ENCODE data around the gene RALGAPA2.

The RALGAPA2 gene

GRCh38 chr20:20440481-20440880, 272.0 kb downstream of the RALGAPA2 start:
- Mint-ChIP-seq H3K27ac (no peak overlapping the region), H3K27me3 (no peaks in the 10 kb centered on the region), H3K36me3 (peaks cover 5% of the 10 kb centered on the region), H3K4me1 (peaks cover 3% of the 10 kb centered on the region), H3K9me3 (no peaks in the 10 kb centered on the region), H3K4me3 (no peak overlapping the region)
- no peak for DNase-seq
- CTCF ChIA-PET = no interaction called here

DNA sequence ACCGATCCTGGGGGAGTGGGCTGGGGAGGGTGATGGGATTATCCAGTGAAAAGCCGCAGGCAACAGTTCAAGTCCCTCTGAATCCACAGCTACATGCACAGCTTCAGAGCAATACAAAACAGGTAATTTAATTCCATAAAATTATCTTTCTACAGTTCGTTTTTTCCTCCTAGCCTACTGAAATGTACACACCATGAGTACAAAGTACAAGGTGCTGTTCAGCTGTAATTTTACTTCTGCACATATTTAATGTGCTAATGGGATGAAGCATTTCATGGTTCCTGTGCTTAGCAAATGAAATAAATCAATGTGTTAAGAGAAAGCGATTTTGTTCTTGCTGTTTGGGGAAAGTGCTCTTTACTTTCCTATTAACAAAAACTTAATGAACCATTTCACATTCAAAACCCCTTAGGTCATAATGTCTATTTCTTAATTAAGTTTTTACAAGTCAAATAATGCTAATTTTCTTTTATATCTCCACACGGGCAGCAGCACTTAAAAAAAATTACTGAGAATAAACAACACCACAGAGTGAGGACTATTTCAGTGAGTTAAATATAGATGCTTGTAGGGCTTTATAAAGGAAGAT, 272.7 kb downstream of the RALGAPA2 start:
- Mint-ChIP-seq H3K4me3 (no peak overlapping the region), H3K9me3 (no peaks in the 10 kb centered on the region), H3K36me3 (peaks cover 5% of the 10 kb centered on the region), H3K27me3 (no peaks in the 10 kb centered on the region), H3K4me1 (peaks cover 3% of the 10 kb centered on the region), H3K27ac (no peak overlapping the region)
- DNase-seq = no peak
- CTCF ChIA-PET = no interaction called here

DNA sequence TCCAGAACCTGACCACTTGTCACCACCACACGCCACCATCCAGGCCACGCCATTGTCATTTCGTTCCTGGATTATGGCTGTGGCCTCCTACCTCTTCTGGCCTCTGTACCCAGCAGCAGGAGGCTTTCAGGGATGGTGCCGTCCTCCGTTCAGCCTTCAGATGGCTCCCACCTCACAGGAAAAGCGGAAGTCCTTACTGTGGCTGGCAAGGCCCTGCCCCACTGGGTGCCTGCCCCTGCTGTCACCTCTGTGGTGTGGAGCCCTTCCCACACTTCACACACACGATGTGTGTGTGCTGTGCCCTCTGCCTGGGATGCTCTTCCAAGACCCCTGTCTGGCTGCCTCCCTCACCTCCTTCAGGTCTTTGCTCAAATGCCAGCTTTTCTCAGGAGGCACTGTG, 275.1 kb downstream of the RALGAPA2 start:
- H3K4me1 Mint-ChIP-seq = no peaks in the 10 kb centered on the region
- no peaks in the 10 kb centered on the region for H3K27me3 Mint-ChIP-seq
- DNase-seq = no peak
- no peak overlapping the region for H3K4me3 Mint-ChIP-seq
- H3K27ac Mint-ChIP-seq = no peak overlapping the region
- H3K36me3 Mint-ChIP-seq = peaks cover 5% of the 10 kb centered on the region
- CTCF ChIA-PET = no interaction called here
- no peaks in the 10 kb centered on the region for H3K9me3 Mint-ChIP-seq

DNA sequence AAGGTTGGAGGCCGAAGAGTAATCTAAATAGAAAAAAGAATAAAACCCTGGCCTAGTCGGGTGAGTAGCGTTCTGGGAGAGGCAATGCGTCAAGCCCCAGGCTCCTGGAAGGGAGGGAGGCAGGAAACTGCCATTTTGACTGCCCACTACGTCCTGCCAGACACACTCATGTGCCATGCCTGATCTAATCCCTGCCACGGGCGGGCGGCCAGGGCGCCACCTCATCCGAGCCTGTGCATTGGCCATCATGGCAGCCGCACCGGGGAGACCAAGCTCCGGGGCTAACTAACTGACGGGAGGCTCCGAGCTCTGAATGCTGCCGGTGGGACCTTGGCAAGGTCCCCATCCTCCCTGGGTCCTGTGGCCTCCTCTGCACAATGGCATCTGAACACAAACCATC, 275.8 kb downstream of the RALGAPA2 start:
- no peaks in the 10 kb centered on the region for H3K4me1 Mint-ChIP-seq
- no peak for DNase-seq
- no peak overlapping the region for H3K27ac Mint-ChIP-seq
- no peaks in the 10 kb centered on the region for H3K9me3 Mint-ChIP-seq
- CTCF ChIA-PET = no interaction called here
- H3K4me3 Mint-ChIP-seq = no peak overlapping the region
- peaks cover 5% of the 10 kb centered on the region for H3K36me3 Mint-ChIP-seq
- no peaks in the 10 kb centered on the region for H3K27me3 Mint-ChIP-seq

GRCh38 chr20:20435453-20435852, 277.0 kb downstream of the RALGAPA2 start:
- DNase-seq = no peak
- Mint-ChIP-seq H3K27ac (no peak overlapping the region), H3K4me3 (no peak overlapping the region), H3K27me3 (no peaks in the 10 kb centered on the region), H3K36me3 (peaks cover 3% of the 10 kb centered on the region), H3K4me1 (no peaks in the 10 kb centered on the region), H3K9me3 (no peaks in the 10 kb centered on the region)
- CTCF ChIA-PET = no interaction called here

- H3K36me3 Mint-ChIP-seq = peaks cover 3% of the 10 kb centered on the region
- no peak overlapping the region for H3K27ac Mint-ChIP-seq
- H3K27me3 Mint-ChIP-seq = no peaks in the 10 kb centered on the region
- CTCF ChIA-PET = no interaction called here
- H3K9me3 Mint-ChIP-seq = no peaks in the 10 kb centered on the region
- H3K4me3 Mint-ChIP-seq = no peak overlapping the region
- no peaks in the 10 kb centered on the region for H3K4me1 Mint-ChIP-seq
- DNase-seq = no peak
These were observed 279.7 kb downstream of the RALGAPA2 start for GRCh38 chr20:20432618-20433286.

GRCh38 chr20:20430066-20430465, 282.4 kb downstream of the RALGAPA2 start:
- Mint-ChIP-seq H3K27me3 (no peaks in the 10 kb centered on the region), H3K36me3 (no peaks in the 10 kb centered on the region), H3K4me3 (no peak overlapping the region), H3K4me1 (no peaks in the 10 kb centered on the region), H3K27ac (no peak overlapping the region), H3K9me3 (no peaks in the 10 kb centered on the region)
- no peak for DNase-seq
- CTCF ChIA-PET = no interaction called here

- no peaks in the 10 kb centered on the region for H3K9me3 Mint-ChIP-seq
- H3K27ac Mint-ChIP-seq = no peak overlapping the region
- H3K36me3 Mint-ChIP-seq = no peaks in the 10 kb centered on the region
- CTCF ChIA-PET = no interaction called here
- no peaks in the 10 kb centered on the region for H3K4me1 Mint-ChIP-seq
- no peak overlapping the region for H3K4me3 Mint-ChIP-seq
- no peak for DNase-seq
- no peaks in the 10 kb centered on the region for H3K27me3 Mint-ChIP-seq
These were observed 284.4 kb downstream of the RALGAPA2 start for GRCh38 chr20:20428067-20428466.

- no peaks in the 10 kb centered on the region for H3K9me3 Mint-ChIP-seq
- H3K4me3 Mint-ChIP-seq = no peak overlapping the region
- H3K36me3 Mint-ChIP-seq = no peaks in the 10 kb centered on the region
- DNase-seq = no peak
- H3K27me3 Mint-ChIP-seq = no peaks in the 10 kb centered on the region
- no peaks in the 10 kb centered on the region for H3K4me1 Mint-ChIP-seq
- H3K27ac Mint-ChIP-seq = no peak overlapping the region
- CTCF ChIA-PET = no interaction called here
These were observed 285.1 kb downstream of the RALGAPA2 start for GRCh38 chr20:20427227-20427864.

GRCh38 chr20:20426655-20426907, 285.9 kb downstream of the RALGAPA2 start:
- Mint-ChIP-seq H3K27ac (no peak overlapping the region), H3K4me3 (no peak overlapping the region), H3K27me3 (no peaks in the 10 kb centered on the region), H3K36me3 (no peaks in the 10 kb centered on the region), H3K9me3 (no peaks in the 10 kb centered on the region), H3K4me1 (no peaks in the 10 kb centered on the region)
- no peak for DNase-seq
- CTCF ChIA-PET = no interaction called here

DNA sequence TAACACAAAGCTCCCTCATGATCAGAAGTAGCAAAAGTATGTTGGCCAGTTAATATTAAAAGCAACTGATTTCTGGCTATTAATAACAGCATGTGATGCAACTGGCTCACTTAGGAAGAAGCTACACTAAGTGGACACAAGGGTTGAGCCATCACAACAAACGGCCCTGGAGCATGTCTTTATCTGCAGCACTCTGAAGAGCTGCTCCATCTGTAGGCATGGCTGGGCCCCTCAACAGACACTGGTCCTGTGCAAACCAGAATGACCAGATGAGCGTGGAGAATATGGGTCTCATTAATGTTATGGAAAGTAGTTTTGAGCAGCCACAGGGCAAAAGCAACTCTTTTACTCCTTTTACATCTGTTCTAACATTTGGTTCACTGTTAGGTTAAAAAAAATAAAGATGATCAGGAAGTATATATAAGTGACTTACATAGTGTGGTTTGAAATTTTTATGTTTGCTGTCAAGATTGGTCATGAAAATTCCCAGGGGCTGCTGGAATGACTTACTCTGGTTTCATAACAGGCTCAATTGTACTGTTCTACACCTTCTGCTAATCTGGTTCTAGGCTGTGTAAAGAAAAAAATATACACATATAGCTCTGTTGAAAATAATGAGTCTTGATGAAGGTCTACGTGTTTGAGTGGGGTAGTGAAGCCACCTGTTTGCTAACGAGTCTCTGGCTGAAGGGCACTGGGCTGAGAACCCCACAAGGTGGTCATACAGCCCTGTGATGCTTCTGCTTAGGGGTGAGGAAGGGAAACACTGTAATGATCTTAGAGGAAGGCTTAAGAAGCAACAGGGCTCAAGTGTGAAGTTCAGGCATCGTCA, 286.4 kb downstream of the RALGAPA2 start:
- Mint-ChIP-seq H3K9me3 (no peaks in the 10 kb centered on the region), H3K27me3 (no peaks in the 10 kb centered on the region), H3K36me3 (no peaks in the 10 kb centered on the region), H3K4me3 (no peak overlapping the region), H3K27ac (no peak overlapping the region), H3K4me1 (no peaks in the 10 kb centered on the region)
- CTCF ChIA-PET = interaction anchor here (1.2 kb wide), 1 partner anchor 10 kb away, joined by 6 read pairs; no protein-coding TSS in a partner anchor
- no peak for DNase-seq

DNA sequence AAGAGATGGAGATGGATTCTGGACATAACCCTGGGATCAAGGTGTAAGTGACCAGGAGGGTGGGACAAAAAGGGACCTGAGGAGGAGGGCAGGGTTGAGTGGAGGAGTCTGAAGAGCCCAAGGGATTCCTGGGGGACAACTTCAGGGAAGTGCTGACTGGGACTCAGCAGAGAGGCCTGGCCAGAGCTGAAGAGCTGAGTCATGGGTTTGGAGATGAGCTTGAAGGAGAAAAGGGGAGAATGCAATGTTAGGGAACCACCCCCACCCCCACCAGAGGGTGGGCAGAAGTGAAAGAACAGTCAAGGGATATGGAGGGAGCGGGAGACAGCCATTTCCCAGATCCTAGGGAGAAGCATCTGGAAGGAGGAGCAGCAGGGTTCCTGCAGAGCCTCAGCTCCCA, 289.3 kb downstream of the RALGAPA2 start:
- Mint-ChIP-seq H3K27me3 (no peaks in the 10 kb centered on the region), H3K4me3 (no peak overlapping the region), H3K4me1 (no peaks in the 10 kb centered on the region), H3K9me3 (no peaks in the 10 kb centered on the region), H3K27ac (no peak overlapping the region), H3K36me3 (no peaks in the 10 kb centered on the region)
- no peak for DNase-seq
- CTCF ChIA-PET = no interaction called here

DNA sequence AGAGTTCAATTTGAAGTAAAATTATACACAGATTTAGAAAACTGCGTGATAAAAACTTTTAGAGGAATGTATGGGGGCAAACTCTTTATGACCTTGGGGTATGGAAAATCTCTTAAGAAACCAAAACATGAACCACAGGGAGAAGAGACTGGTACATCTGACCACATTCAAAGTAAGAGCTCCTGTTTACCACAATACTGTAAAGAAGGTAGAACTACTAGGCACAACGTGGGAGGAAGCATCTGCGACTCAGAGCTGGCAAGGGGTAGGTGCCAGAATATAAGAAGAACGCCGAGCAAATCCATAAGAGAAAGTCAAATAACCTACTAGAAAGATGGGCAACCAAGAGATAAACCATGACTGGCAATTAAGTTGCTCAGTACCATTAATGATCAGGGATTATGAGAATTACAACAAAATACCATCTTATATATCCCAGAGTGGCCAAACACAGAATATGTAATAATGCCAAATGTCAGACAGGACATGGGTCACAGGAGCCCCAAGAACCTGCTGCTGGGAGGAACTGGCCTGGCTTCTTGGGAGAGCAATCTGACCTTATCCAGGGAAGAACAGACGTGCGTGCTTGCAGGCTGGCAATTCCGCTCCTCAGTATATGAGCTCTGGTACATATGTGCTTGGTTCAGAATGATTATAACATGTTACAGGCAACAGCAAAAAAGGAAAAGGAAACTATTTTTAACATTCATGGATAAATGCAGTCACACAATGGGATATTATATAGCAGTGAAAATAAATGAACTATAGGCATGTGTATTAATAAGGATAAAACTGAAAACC, 294.4 kb downstream of the RALGAPA2 start:
- no peaks in the 10 kb centered on the region for H3K36me3 Mint-ChIP-seq
- no peaks in the 10 kb centered on the region for H3K27me3 Mint-ChIP-seq
- no peak for DNase-seq
- no peak overlapping the region for H3K4me3 Mint-ChIP-seq
- H3K27ac Mint-ChIP-seq = no peak overlapping the region
- H3K9me3 Mint-ChIP-seq = no peaks in the 10 kb centered on the region
- CTCF ChIA-PET = no interaction called here
- H3K4me1 Mint-ChIP-seq = no peaks in the 10 kb centered on the region

- no peak for DNase-seq
- Mint-ChIP-seq H3K4me1 (no peaks in the 10 kb centered on the region), H3K4me3 (no peak overlapping the region), H3K9me3 (no peaks in the 10 kb centered on the region), H3K27ac (no peak overlapping the region), H3K27me3 (no peaks in the 10 kb centered on the region), H3K36me3 (no peaks in the 10 kb centered on the region)
- CTCF ChIA-PET = no interaction called here
These were observed 297.1 kb downstream of the RALGAPA2 start for GRCh38 chr20:20415321-20415720.
